SU-DHL-6 (cell line): ENCODE data around the gene WNT16.

Experiments used
- H2AFZ ChIP-seq: fragments of 200-600 bp; sonication (generic); 2 replicates; pipeline ENCODE4 v1.6.1; 2014; ENCODE audit warnings: low read depth, mild to moderate bottlenecking, moderate library complexity, mixed read lengths, antibody characterized with exemption, low read length; ENCODE audit not compliant: severe bottlenecking
- H3F3A ChIP-seq: fragments of 200-600 bp; shearing (Covaris generic); 2 replicates; pipeline ENCODE4 v1.6.0; 2016; ENCODE audit warnings: antibody characterized with exemption, mild to moderate bottlenecking; ENCODE audit not compliant: insufficient read depth
- H3K27ac ChIP-seq: fragments of 200-600 bp; sonication (generic); 2 replicates; pipeline ENCODE4 v1.5.1; 2016; ENCODE audit warnings: low read depth, mild to moderate bottlenecking, low read length, moderate library complexity, mixed read lengths
- H3K27me3 ChIP-seq: fragments of 200-600 bp; sonication (generic), shearing (Covaris generic); 2 replicates; pipeline ENCODE4 v1.6.0; 2014; ENCODE audit warnings: mild to moderate bottlenecking, low read length
- H3K36me3 ChIP-seq: fragments of 200-600 bp; sonication (generic); 2 replicates; pipeline ENCODE4 v1.6.1; 2014; ENCODE audit warnings: mild to moderate bottlenecking, low read length, mixed read lengths
- H3K4me2 ChIP-seq: fragments of 300-600, 200-600 bp; shearing (Covaris generic), sonication (generic); 2 replicates; pipeline ENCODE4 v1.6.0; 2014; ENCODE audit warnings: low read length, low read depth, mild to moderate bottlenecking; ENCODE audit not compliant: poor library complexity, severe bottlenecking
- H3K4me3 ChIP-seq: fragments of 200-600 bp; sonication (generic); 2 replicates; pipeline ENCODE4 v1.5.1; 2014; ENCODE audit warnings: antibody characterized with exemption, low read length, mild to moderate bottlenecking, mixed read lengths; ENCODE audit not compliant: insufficient read depth, poor library complexity, severe bottlenecking
- H3K79me2 ChIP-seq: fragments of 200-600 bp; sonication (generic); 2 replicates; pipeline ENCODE4 v1.6.1; 2014; ENCODE audit warnings: mild to moderate bottlenecking, low read length, moderate library complexity; ENCODE audit not compliant: insufficient read depth
- H3K9ac ChIP-seq: fragments of 200-600 bp; sonication (generic); 2 replicates; pipeline ENCODE4 v1.7.0; 2014; ENCODE audit warnings: mild to moderate bottlenecking, low read length
- H3K9me2 ChIP-seq: fragments of 200-600 bp; sonication (generic); replicated peaks from 2 replicates; pipeline ENCODE4 v1.6.1; 2014; ENCODE audit warnings: low read length; ENCODE audit not compliant: insufficient read depth
- H3K9me3 ChIP-seq: fragments of 200-600 bp; sonication (generic); 2 replicates; pipeline ENCODE4 v1.6.1; 2014; ENCODE audit warnings: low read length, mixed read lengths; ENCODE audit not compliant: insufficient read depth
- H4K20me1 ChIP-seq: fragments of 200-600 bp; sonication (generic); 2 replicates; pipeline ENCODE4 v1.6.1; 2014; ENCODE audit warnings: low read depth, mild to moderate bottlenecking, antibody characterized with exemption, low read length, moderate library complexity, mixed read lengths
- EZH2phosphoT487 ChIP-seq: fragments of 200-600 bp; sonication (generic), shearing (Covaris generic); conservative IDR thresholded peaks from 2 replicates; pipeline ENCODE4 v1.6.1; 2018; ENCODE audit warnings: mild to moderate bottlenecking, antibody characterized with exemption, low read length, moderate library complexity, mixed read lengths
- TF ChIP-seq, protein P1 (sequence below): fragments of 200-600 bp; sonication (generic); IDR thresholded peaks from one replicate; pipeline ENCODE4 v1.5.1; 2017; ENCODE audit warnings: antibody characterized with exemption, mild to moderate bottlenecking, low read length, moderate library complexity; ENCODE audit not compliant: insufficient read depth, poor library complexity, severe bottlenecking

The WNT16 gene, protein sequence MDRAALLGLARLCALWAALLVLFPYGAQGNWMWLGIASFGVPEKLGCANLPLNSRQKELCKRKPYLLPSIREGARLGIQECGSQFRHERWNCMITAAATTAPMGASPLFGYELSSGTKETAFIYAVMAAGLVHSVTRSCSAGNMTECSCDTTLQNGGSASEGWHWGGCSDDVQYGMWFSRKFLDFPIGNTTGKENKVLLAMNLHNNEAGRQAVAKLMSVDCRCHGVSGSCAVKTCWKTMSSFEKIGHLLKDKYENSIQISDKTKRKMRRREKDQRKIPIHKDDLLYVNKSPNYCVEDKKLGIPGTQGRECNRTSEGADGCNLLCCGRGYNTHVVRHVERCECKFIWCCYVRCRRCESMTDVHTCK

DNA sequence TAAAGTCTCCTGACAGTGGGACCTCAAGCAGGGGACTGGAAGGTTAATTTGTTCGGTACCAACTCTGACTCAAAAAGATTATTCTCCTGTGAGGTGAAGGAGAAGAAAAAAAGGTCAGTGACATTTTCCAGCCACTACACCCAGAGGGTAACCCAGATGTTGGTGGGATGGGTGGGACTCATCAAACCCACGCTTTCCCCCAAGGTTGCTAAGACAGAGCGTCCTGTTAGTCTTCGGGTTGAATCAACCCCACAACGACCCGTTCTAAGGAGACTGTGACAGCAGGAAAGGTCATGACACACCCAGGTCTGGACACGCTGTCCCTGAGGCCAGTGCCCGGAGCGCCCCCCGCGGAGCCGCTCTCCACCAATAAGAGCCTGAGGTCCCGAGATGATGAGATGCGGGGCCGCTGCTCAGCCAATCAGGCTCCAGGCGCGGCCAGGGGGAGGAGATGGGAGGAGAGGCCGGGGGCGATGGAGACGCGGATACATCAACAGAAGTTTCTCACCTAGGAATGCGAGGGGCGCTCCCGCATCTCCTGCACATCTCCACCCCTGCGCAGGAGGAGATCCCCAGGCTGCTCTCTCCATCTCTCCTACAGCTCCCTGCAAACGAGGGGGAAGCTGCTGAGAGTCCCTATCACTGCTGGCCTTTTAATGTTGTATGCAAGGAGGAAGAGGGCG, at the start of gene WNT16:
Gene WNT16 (plus strand): TSS at position 493 of the 683 bp plus-strand sequence. CDS start 293 bp downstream, outside the sequence.
- H3K9ac ChIP-seq = no peak within 1 kb of the TSS
- no peak within 1 kb of the TSS for H3K4me3 ChIP-seq
- H3K9me2 ChIP-seq = no peaks in the 10 kb centered on the region
- no peak for TF ChIP-seq EZH2phosphoT487
- TF ChIP-seq, protein P1, sequence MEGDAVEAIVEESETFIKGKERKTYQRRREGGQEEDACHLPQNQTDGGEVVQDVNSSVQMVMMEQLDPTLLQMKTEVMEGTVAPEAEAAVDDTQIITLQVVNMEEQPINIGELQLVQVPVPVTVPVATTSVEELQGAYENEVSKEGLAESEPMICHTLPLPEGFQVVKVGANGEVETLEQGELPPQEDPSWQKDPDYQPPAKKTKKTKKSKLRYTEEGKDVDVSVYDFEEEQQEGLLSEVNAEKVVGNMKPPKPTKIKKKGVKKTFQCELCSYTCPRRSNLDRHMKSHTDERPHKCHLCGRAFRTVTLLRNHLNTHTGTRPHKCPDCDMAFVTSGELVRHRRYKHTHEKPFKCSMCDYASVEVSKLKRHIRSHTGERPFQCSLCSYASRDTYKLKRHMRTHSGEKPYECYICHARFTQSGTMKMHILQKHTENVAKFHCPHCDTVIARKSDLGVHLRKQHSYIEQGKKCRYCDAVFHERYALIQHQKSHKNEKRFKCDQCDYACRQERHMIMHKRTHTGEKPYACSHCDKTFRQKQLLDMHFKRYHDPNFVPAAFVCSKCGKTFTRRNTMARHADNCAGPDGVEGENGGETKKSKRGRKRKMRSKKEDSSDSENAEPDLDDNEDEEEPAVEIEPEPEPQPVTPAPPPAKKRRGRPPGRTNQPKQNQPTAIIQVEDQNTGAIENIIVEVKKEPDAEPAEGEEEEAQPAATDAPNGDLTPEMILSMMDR = no peak
- no peaks in the 10 kb centered on the region for H3K27me3 ChIP-seq
- H3K27ac ChIP-seq = no peak within 1 kb of the TSS
- no peaks in the 10 kb centered on the region for H4K20me1 ChIP-seq
- H3K79me2 ChIP-seq = no peaks in the 10 kb centered on the region
- H3K9me3 ChIP-seq = no peaks in the 10 kb centered on the region
- H3K4me2 ChIP-seq = no peak within 1 kb of the TSS
- no peaks in the 10 kb centered on the region; the same call in 1 of the 2 replicates for H3K36me3 ChIP-seq
- H3F3A ChIP-seq = no peaks in the 10 kb centered on the region
- H2AFZ ChIP-seq = no peak within 1 kb of the TSS

DNA sequence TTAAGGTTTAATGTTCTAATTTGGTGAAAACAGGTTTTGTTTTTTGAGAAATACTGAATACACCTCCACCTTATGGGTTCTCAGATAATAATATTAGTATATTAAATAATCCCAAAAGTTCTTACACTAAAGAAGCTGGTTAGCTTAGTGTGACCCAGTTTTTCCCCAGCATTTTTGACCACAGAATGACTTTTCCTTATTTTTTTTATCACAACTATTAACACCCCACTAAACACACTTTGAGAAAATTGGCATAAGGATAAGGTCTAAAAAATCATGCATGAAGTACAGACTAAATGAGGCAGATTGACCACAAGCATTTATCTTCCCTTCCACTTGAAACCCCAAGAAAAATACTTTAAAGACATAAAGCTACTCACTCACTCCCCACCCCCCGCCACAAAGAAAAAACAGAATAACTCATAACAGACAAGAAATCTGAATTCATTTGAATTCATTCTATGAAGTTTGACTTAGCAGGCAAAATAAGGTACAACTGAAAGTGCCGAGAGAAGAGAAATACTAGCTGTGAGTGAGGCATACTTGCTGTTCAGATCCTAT, 49.7 kb upstream of the WNT16 start:
- Histone ChIP-seq H3K9ac (no peak overlapping the region), H3K79me2 (no peaks in the 10 kb centered on the region), H3K4me2 (no peak overlapping the region), H3K9me2 (no peaks in the 10 kb centered on the region), H4K20me1 (no peaks in the 10 kb centered on the region), H3K27me3 (no peaks in the 10 kb centered on the region), H3K27ac (no peak overlapping the region), H3K9me3 (no peaks in the 10 kb centered on the region), H3F3A (no peaks in the 10 kb centered on the region), H3K36me3 (no peaks in the 10 kb centered on the region), H3K4me3 (no peak overlapping the region), H2AFZ (no peak overlapping the region)
- TF ChIP-seq, protein P1 = no peak
- TF ChIP-seq EZH2phosphoT487 = no peak

DNA sequence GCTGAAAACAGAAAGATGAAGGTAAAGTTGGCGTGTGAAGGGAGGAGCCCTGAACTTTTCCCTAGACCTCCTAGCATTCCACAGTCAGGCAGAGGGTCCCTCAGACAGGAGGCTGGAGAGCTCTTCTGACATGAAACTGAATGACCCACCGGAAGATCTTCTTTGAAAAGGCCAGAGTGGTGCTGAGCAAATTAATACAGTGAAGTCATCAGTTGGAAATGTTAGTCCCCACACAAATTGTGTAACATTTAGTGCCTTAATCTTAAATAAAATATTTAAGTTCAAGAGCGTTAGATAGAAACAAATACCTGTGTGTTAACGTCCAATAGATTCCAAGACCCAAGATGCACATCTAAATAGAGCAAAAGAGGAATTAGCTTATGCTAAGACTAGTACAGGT, 49.0 kb upstream of the WNT16 start:
- H3K79me2 ChIP-seq = no peaks in the 10 kb centered on the region
- H3K4me2 ChIP-seq = no peak overlapping the region
- H4K20me1 ChIP-seq = no peaks in the 10 kb centered on the region
- no peak overlapping the region for H3K27ac ChIP-seq
- no peaks in the 10 kb centered on the region for H3K27me3 ChIP-seq
- H3K9me3 ChIP-seq = no peaks in the 10 kb centered on the region
- H3K36me3 ChIP-seq = no peaks in the 10 kb centered on the region
- no peaks in the 10 kb centered on the region for H3F3A ChIP-seq
- no peaks in the 10 kb centered on the region for H3K9me2 ChIP-seq
- H3K9ac ChIP-seq = no peak overlapping the region
- no peak overlapping the region for H2AFZ ChIP-seq
- no peak overlapping the region for H3K4me3 ChIP-seq
- TF ChIP-seq, protein P1 = no peak
- TF ChIP-seq EZH2phosphoT487 = no peak
